ENCODE results near the gene SLC15A3.

DNA sequence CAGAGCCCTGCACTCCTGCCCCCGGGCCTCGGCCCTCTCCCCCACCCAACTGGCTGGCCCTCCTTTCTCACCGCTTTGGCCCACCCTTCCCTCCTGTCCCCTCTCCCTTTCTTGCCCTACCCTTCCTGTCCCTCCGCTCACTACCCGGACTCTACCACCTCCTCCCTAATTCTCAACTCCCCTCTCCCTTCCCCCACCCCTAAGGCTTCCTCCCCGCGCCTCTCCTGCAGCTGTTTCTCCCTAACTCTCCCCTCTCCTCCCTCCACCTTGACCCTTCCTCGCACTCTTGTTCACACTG, 421 bp downstream of the SLC15A3 start:
- TF ChIP-seq GATA3 (IDR thresholded peaks at IDR 0.05; ENCODE audit: low read depth, low read length): no peak
- no peak for TF ChIP-seq GATA2 (IDR thresholded peaks at IDR 0.05; ENCODE audit: low read depth, low read length)
